PC-3 (cell line): ENCODE data around the gene PPIL4.

Experiments
- EZH2 ChIP-seq: fragments of 300-600 bp; sonication (generic); IDR thresholded peaks from one replicate; pipeline ENCODE4 v1.6.1; 2017; ENCODE audit warnings: antibody characterized with exemption, mild to moderate bottlenecking, low read length; ENCODE audit not compliant: unreplicated experiment
- TF ChIP-seq, protein P1 (sequence below): fragments of 300-600 bp; sonication (generic); conservative IDR thresholded peaks from 2 replicates; pipeline ENCODE4 v1.5.1; 2017; ENCODE audit warnings: antibody characterized with exemption, low read depth, mild to moderate bottlenecking, low read length

DNA sequence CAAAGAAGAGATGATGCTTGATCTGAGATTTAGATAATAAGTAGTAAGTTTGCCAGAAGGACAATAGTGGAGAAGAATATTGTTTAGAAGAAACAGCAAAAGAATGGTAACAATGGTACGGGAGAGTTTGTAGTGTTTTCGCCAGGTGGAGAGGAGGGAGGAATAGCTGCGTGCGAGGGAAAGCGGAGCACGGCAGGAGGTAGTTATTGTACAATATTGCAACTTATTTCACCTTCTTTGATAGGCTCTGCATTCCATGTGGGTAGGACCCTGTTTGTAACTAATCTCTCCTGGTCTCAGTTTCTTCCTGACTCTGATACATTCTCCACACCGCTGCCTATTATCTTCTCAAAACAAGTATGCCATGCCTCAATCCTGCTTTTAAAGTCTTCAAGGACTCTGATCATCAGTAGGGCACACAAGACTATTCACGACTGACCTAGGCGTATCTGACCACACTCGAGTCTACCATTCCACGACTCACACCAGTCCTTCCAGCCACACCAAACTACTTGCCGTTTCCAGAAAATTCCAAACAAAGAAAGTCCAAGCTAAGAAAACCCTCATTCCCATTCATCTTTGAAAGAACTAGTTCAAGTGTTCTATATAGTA lies 1.1 kb downstream of the PPIL4 start:
- TF ChIP-seq, protein P1, sequence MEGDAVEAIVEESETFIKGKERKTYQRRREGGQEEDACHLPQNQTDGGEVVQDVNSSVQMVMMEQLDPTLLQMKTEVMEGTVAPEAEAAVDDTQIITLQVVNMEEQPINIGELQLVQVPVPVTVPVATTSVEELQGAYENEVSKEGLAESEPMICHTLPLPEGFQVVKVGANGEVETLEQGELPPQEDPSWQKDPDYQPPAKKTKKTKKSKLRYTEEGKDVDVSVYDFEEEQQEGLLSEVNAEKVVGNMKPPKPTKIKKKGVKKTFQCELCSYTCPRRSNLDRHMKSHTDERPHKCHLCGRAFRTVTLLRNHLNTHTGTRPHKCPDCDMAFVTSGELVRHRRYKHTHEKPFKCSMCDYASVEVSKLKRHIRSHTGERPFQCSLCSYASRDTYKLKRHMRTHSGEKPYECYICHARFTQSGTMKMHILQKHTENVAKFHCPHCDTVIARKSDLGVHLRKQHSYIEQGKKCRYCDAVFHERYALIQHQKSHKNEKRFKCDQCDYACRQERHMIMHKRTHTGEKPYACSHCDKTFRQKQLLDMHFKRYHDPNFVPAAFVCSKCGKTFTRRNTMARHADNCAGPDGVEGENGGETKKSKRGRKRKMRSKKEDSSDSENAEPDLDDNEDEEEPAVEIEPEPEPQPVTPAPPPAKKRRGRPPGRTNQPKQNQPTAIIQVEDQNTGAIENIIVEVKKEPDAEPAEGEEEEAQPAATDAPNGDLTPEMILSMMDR, result no peak
- no peak for TF ChIP-seq EZH2
